ENCODE results near the gene C1RL.

C1RL gene, protein sequence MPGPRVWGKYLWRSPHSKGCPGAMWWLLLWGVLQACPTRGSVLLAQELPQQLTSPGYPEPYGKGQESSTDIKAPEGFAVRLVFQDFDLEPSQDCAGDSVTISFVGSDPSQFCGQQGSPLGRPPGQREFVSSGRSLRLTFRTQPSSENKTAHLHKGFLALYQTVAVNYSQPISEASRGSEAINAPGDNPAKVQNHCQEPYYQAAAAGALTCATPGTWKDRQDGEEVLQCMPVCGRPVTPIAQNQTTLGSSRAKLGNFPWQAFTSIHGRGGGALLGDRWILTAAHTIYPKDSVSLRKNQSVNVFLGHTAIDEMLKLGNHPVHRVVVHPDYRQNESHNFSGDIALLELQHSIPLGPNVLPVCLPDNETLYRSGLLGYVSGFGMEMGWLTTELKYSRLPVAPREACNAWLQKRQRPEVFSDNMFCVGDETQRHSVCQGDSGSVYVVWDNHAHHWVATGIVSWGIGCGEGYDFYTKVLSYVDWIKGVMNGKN

DNA sequence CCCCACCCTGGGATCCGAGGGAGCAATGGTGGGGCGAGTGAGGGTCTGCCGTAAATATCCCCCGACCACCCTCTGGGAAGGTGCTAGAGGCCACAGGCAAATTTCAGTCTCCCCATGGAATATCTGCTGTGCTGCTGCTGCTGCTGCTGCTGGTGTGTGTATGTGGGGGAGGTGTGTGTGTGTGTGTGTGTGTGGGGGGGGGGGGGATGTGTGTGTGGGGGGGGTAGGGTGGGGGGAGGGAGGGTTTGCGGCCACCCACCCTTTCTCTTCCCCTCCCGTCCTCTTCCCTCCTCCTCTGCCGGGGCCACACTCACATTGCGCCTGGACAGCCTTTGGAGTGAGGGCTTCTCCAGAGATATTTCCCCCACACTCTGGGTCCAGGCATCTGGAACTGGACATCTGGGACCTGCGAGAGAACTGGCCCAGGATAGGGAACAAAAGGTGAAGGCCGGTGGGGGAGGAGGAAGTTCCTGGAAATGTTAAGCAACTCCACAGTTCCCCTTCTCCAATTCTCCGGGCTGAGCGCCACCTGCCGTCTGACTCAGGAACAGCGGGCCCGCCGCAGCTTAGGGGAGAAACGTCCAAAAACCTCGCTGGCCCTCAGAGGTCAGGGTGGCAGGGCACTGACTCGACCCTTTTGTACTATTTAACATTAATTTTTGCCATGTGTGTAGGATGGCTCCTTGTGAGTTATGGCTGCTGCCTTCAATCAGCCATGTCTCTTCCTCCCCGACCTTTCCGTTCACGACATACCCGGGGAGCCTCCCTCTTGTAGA is at the start of gene C1RL:
Gene C1RL (minus strand): TSS at position 419 of the 776 bp plus-strand sequence. CDS start 34 bp downstream, at position 385.
- H3K4me3 ChIP-seq (ENCODE audit: low read depth, low read length): peak within 1 kb of the TSS; percentile 66
- DNase-seq (ENCODE audit: low read depth): peak; percentile 83

DNA sequence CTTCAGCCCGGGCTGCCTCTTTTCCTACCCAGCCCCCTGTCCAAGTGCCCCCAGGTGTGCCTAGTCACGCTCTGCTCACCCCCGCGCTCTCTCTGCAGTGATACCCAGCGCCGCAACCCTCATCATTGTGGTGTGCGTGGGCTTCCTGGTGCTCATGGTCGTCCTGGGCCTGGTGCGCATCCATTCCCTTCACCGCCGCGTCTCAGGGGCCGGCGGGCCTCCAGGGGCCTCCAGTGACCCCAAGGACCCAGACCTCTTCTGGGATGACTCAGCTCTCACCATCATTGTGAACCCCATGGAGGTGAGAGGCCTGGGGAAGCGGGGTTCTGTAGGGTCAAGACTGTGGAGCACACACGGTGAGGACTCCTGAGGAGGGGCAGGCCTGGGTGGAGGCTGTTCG is 48.4 kb upstream of the C1RL start:
- H3K4me3 ChIP-seq (ENCODE audit: low read depth, low read length): no peak overlapping the region
- DNase-seq (ENCODE audit: low read depth): no peak

DNA sequence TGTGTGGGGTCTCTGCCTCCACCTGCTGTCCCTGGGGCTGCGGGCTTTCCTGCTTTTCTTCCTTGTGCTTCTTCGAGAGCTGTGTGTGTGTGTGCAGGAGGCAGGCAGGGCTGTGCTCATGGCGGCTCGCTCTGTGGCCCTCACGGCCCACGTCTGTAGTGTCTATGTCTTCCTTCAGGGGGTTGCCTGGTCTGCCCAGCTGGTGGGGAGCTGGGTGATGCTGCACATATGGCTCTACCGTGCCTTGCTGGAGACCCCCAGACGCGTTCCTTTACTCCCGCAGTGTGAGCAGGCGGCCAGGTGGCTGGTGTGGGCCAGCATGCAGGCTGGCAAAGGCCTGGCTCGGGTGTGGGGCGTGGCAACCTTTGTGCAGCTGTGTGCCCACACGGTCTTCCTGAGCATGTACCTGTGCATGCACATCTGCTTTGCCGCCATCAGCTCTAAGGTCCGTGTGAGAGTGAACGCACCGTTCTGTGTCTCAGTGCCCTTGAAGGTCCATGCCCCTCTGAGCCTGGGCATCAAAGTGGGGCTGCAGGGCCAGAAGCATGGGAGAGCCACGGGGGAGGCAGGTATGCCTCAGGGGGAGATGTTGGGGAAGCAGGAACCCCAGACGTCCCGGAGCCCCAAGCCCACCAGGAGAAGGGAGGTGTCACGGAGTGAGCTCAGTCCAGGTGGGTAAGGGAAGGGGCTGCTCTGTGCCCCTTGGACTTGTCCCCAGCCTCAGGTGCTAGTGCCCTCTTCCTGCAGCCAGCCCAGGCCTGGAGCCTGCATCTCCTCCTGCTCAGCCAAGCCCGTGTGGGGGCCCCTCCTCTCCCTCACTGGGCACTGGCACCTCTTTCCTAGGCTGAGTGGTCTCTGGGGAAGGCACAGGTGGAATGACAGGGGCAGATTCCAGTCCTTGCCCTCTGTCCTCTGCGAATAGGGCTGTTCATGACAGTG is 47.5 kb upstream of the C1RL start:
- no peak overlapping the region for H3K4me3 ChIP-seq (ENCODE audit: low read depth, low read length)
- no peak for DNase-seq (ENCODE audit: low read depth)

DNA sequence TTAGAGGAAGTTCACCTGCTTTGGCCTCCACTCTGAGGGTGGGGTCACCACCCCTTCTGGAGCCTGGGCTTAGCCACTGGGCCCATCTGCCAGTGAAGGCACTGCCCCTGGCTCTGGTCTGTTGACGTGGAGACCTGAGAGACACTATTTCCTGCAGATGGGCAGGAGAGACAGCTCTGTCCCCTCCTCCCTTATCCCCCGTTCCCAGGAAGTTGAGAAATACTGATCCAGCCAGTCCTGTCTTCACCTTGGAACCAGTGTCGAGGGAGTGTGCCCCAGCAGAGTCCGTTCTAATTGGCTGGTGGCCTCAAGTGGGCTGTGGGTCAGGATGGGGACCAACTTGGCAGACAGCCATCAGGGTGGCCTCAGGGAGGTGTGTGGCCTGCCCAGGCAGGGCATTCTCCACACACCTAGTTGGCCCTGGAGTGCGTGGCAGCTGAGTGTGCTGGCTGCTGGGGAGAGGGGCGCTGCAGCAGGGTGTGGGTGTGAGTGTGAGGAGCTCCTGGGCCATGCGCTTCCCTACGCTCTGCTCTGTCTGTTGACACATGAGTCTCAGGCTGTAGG is 46.5 kb upstream of the C1RL start:
- no peak for DNase-seq (ENCODE audit: low read depth)

DNA sequence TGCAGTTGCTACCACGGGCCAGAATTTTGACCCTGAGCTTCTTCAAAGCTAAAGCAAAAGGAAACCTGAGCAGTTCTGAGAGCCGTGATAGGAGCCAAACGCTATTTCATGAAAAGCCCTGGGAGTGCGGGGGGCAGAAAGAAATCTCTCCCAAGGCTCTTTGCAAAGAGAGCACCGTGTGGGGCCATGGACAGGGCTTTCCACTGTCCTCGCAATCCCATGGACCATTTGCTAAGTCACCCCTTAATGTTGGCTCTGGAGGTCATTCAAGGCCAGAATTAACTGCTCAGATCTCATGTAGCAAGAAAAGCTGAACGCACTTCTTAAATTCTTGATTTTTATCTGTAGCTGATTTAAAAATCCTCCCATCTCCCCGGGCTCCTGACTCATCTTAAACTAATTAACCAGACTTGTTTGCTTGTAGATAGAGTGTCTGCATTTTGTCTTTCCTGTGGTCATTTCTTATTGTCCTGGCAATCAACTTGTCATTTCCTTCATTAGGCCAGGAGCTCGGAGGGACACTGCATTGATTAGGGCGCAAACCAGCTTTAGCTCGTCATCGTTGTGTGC is 46.0 kb upstream of the C1RL start:
- no peak for DNase-seq (ENCODE audit: low read depth)

More for the DNA sequence above, 46.5 kb upstream of the C1RL start:
- no peak overlapping the region for H3K4me3 ChIP-seq (ENCODE audit: low read depth, low read length)

DNA sequence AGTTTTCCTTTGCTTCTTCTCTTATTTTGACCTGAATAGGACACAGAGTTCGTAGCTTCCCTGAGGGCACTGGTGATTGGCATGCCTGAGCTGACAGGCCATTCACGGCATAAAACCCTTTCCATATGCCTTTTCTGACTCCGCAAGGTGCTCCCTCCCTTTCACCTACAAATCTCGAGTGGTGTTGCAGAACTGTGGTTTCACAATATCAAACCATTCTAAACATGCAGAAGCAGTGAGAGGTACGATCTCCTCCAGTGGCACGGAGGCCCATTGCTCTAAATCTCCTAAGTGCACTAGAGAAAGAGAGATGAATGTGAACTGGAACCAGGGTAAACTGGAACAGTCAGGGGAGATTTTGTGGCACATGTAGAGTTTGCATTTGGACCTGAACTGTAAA is 45.0 kb upstream of the C1RL start:
- no peak overlapping the region for H3K4me3 ChIP-seq (ENCODE audit: low read depth, low read length)
- no peak for DNase-seq (ENCODE audit: low read depth)

More for the DNA sequence above, 46.0 kb upstream of the C1RL start:
- H3K4me3 ChIP-seq (ENCODE audit: low read depth, low read length): no peak overlapping the region

DNA sequence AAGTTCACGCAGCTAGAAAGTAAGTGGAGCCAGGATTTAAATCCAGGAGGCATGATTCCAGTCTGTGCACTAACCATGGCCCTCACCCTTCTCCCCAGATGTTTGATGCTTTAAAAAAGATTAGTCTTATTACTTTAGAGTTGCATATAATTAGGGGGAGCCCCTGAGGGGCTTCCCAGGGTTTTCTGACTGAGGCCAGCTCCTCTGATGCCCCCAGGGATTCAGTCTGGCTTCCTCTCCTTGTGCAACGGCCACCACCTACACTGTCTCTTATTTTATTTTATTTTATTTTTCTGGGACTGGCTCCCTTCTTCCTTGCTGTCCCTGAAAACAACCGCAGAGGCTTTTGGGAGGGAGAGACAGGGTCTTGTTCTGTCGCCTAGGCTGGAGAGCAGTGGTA is 43.8 kb upstream of the C1RL start:
- H3K4me3 ChIP-seq (ENCODE audit: low read depth, low read length): no peak overlapping the region
- no peak for DNase-seq (ENCODE audit: low read depth)

DNA sequence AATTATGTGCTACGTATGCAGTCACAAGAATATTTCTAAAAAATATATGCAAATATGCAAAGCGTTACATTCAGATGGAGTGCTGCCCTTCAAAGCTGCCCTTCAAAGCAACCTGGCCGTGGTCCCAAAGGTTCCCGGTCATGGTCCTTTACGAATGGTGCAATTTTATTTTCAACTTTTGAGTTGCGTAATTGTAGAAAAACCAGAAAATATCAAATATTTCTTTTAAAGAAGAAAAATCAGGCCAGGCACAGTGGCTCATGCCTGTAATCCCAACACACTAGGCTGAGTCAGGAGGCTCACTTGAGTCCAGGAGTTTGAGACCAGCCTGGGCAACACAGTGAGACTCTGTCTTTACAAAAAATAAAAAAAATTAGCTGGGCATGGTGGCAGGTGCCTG is 42.5 kb upstream of the C1RL start:
- no peak overlapping the region for H3K4me3 ChIP-seq (ENCODE audit: low read depth, low read length)
- no peak for DNase-seq (ENCODE audit: low read depth)

DNA sequence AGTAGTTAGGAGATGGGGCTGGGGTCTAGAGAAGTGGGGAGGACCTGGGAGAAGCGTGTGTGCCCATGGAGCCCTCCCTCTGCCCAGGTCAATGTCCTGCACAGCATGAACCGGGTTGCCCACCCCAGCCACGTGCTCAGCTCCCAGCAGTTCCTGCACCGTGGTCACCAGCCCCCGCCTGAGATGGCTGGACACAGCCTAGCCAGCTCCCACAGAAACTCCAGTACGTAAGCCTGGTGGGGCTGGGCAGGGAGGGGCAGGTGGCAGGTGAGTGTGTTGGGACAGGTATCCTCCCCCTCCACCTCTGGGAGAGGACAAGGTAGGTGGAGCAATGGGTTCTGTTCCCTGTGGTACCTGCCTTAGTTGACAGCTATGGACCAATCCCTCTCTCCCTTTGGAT is 41.8 kb upstream of the C1RL start:
- H3K4me3 ChIP-seq (ENCODE audit: low read depth, low read length): no peak overlapping the region
- DNase-seq (ENCODE audit: low read depth): no peak

DNA sequence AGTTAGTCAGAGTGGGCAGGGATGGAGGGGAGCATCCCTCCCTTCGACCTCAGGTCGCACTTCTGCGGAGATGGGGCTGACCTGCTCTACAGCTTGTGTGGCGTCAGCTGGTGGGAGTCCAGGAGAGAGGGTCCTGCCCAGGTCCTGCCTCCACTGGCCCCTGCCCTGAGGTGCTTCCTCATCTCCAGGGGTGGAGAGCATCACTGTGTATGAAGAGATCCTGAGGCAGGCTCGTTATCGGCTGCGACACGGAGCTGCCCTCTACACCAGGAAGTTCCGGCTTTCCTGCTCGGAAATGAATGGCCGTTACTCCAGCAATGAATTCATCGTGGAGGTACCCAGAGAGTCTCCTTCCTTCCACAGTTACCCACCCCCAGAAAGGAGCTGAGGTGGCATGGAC is 41.3 kb upstream of the C1RL start:
- no peak for DNase-seq (ENCODE audit: low read depth)
- no peak overlapping the region for H3K4me3 ChIP-seq (ENCODE audit: low read depth, low read length)

DNA sequence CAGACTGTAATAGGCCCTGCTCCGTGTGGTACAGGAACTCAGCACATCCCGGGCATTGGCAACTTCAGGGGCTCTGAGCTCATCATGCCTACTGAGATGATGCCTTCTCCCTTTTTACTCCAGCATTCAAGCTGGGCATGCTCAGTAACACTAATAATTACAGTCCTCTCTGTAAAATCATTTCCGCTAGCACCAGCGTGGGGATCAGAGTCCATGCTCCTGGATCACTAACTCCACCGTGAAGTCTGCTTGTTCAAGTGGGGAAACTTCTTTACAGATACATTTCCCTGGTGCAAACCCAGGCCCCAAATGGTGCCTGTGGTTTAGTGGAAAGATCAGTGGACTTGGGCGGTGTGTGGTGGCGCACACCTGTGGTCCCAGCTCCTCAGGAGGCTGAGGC is 37.9 kb upstream of the C1RL start:
- DNase-seq (ENCODE audit: low read depth): no peak
- no peak overlapping the region for H3K4me3 ChIP-seq (ENCODE audit: low read depth, low read length)

DNA sequence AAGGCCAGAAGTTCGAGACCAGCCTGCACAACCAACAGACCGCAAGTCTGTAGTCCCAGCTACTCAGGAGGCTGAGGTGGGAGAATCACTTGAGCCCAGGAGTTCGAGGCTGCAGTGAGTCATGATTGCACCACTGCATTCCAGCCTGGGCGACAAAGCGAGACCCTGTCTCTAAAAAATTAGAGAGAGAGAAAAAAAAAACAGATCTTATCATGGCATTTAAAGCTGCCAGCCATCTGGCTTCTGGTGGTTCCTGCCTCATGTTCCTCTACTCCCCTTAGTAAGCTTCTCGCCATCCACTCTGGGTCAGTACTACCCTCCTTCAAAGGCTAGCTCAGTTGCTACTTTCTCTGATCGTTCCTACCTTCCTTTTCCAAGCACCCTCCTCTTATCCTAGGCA is 37.2 kb upstream of the C1RL start:
- no peak overlapping the region for H3K4me3 ChIP-seq (ENCODE audit: low read depth, low read length)
- DNase-seq (ENCODE audit: low read depth): no peak

DNA sequence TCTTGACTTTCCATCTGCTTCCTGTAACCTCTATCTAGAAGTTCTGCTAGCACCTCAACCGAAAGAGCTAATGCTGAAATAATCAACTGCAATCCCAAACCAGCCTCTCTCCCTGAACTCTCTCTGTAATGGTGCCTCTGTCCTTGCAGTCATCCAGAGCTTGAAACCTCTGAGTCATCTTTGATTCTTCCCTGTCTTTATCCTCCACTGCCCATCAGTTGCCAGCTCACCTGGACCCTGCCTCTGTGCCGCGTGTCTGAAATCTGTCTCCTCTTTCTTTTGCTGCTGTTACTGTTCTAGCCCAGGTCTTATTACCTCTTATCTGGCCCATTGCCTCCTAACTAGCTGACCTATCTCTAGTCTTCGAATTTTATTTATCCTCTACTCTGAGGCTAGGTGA is 36.7 kb upstream of the C1RL start:
- DNase-seq (ENCODE audit: low read depth): no peak
- no peak overlapping the region for H3K4me3 ChIP-seq (ENCODE audit: low read depth, low read length)

DNA sequence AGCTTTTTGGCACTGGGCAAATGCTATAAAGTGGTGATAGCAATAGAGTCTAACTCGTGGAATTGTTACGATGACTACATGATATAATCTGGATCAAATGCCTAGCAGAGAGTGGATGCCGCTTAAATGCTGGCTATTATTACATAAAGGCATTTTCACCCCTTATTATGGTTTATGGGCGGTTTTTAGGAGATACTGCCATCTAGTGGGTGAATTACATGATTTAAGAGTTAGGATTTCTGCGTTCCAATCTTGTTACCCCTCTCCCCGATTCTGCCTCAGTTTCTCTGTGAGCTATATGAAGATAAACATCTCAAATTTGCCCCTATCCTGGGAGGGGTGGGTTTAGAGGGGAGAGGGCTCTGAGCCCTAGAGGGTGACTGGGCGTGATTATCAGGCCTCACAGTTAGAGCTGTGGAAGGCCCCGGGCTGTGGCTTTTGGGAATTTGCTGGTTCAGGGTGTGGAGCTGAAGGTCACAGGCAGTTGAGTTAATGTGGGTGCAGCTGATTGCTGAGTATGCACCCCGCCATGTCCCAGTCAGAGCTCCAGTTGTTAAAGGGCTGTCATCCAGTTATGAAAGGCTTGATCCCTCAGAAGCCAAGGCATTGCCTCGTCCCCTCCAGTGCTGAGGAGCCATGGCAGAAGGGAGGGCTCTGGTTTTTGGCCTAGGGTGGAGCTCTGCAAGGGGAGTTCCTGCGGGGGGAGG is 35.6 kb upstream of the C1RL start:
- H3K4me3 ChIP-seq (ENCODE audit: low read depth, low read length): no peak overlapping the region
- DNase-seq (ENCODE audit: low read depth): no peak

DNA sequence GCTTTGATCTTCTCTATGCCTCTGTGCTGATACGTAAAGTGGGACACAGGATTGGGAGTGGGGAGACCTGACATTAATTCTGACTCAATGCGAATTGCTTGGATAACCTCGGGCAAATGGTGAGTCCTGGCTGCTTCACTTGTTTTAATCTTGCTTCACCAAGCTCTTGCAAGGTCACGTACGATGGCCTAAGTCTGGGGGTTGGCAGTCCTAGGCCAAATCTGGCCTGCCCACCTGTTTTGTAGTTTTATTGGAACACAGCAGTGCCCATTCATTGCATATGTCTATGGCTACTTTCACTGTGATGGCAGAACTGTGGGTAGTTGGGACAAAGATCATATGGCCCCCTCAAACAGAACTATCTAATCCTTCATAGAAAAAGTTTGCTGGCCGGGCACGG is 34.5 kb upstream of the C1RL start:
- H3K4me3 ChIP-seq (ENCODE audit: low read depth, low read length): no peak overlapping the region
- no peak for DNase-seq (ENCODE audit: low read depth)

DNA sequence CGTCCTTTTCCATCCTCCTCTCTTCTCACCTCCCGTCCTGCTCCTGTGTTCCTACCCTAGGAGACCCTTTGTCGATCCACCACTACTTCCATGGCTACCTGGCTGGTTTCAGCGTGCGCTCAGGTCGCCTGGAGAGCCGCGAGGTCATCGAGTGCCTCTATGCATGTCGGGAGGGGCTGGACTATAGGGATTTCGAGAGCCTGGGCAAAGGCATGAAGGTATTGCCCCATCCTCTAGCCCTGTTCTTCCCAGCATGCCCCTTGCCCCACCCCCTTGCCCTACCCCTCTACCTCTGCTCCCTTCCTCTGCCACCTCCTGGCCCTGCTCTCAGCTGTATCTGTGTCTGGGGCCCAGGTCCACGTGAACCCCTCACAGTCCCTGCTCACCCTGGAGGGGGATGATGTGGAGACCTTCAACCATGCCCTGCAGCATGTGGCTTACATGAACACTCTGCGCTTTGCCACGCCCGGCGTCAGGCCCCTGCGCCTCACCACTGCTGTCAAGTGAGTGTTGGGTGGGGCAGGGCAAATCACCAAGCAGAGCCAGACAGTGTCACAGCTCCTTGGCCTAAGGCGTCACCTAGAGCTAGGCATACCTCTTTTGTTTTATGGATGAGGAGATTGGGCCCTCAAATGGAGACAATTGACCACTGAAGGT is 33.9 kb upstream of the C1RL start:
- no peak for DNase-seq (ENCODE audit: low read depth)
- H3K4me3 ChIP-seq (ENCODE audit: low read depth, low read length): no peak overlapping the region

DNA sequence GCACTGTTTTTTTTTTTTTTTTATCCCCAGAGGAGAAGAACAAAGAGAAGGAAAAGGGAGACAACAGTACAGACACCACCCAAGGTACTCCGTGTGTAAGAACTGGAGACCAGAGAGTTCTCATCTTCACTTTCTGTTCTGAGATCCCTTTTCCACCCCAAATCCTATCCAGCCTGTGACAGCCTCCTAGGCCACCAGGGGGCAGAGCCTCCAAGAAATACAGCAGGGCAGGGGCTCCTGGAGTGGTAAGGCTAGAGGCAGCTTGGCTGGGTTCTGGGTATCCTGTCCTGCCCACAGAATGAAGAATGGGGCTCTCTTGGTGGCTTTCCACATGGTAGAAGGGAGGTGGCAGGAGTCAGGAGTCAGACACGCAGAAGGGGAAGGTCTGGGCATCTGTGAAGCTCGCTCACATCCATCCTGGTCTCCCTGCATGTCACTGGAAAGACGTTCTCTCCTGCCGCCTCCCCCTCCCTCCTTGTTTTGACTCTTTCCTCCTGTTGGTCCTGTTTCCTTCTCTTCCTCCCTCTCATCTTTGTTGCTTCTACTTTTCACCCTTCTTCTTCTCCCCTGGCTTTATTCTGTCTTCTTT is 33.1 kb upstream of the C1RL start:
- H3K4me3 ChIP-seq (ENCODE audit: low read depth, low read length): no peak overlapping the region
- no peak for DNase-seq (ENCODE audit: low read depth)

All from skeletal muscle cell (primary cell).